ENCODE data around the gene EIF3D.
"Not testable (repeated sequence)": the region's sequence is repeated elsewhere in the genome, so short reads cannot be mapped to it uniquely, and the experiment has no call there.

The EIF3D gene

DNA sequence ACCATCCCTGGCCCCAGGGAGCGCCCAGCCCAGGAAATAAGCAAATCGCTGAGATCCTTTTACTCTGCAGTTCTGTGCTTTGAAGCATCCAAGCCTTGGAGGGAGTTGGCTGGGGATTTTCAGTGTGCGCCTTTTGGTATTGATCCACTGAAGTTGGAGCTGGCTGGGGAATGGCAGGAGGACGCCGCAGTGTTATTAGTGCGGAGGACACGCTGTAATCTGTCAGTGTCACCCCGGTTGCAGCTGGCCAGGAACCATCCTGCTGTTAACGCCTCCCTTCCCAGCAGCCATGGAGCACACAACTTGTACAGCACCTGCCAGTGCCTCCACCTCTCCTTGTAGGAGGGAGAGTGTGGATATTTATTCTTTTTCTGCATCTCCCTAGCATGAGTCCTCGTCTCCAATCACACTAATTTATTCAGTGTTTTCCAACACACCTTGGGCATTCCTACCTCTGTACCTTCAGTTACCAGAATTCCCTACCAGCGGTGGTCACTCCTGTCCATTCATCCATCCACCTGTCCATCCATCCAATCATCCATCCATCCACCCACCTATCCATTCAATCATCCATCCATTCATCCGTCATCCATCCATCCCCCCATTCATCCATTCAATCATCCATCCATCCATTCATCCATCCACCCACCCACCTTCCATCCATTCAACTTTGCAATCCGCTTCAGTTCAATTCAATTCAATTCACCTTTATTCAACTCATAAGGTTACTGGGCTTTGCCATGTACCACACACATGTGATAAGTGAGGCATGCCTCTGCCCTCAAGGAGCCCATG lies 21.9 kb upstream of the EIF3D start:
- DNase-seq (ENCODE audit: low read depth in 2 of 2): no peak

DNA sequence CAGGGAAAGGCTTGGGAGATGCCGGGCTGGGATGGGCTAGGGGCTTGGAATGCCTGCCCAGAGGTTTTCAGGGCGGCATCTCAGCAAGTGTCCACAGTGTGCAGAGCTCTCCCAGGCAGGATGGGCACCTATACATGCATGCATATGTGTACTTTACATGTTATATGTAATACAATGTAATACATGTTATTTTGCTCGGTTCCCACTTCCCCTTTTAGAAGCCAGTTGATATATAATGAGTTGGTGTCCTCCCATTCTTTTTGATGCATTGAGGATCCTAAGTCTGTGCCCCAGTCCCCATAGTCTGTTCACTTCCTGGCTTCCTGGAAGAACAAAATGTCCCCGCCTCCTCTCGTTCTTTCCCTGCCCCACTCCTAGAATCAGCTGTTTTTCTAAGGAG lies 20.1 kb upstream of the EIF3D start:
- DNase-seq (ENCODE audit: low read depth in 2 of 2): no peak

DNA sequence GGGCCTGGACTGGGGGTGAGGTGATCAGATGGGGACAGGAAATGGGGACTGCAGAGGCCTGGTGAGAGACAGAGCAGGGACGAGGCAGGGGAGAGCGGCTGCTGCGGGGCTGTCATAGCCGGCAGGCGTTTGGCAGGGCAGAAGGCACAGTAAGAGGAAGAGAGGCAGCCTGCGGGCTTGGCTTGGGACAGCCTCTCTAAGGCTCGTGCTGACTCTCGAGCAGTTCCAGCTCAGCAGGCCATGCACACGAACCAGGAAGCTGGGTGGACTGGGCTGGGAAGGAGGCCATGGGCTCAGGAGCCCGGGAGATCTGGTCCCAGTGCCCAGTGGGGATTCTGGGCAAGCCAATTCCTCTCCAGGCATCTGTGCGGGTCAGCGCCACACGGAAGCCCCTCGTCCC lies 19.6 kb upstream of the EIF3D start:
- DNase-seq (ENCODE audit: low read depth in 2 of 2): no peak

DNA sequence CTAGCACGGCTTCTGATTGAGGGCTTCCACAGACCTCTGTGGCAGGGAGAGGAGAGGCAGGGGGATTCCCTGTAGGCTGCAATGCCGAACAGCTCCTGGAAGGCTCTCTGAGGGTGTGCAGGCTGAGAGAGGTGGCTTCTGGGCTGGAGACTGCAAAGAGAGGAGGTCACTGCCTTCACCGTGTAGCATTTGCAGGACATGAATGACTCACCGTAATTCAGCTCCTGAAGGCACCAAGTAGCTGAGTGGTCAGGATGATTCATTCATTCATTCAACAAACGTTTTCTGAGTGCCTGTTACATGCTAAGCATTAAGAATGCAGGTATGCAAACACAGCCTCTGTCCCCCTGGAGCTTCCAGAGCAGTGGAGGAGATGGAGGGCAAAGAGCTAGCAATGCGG lies 18.0 kb upstream of the EIF3D start:
- no peak for DNase-seq (ENCODE audit: low read depth in 2 of 2)

DNA sequence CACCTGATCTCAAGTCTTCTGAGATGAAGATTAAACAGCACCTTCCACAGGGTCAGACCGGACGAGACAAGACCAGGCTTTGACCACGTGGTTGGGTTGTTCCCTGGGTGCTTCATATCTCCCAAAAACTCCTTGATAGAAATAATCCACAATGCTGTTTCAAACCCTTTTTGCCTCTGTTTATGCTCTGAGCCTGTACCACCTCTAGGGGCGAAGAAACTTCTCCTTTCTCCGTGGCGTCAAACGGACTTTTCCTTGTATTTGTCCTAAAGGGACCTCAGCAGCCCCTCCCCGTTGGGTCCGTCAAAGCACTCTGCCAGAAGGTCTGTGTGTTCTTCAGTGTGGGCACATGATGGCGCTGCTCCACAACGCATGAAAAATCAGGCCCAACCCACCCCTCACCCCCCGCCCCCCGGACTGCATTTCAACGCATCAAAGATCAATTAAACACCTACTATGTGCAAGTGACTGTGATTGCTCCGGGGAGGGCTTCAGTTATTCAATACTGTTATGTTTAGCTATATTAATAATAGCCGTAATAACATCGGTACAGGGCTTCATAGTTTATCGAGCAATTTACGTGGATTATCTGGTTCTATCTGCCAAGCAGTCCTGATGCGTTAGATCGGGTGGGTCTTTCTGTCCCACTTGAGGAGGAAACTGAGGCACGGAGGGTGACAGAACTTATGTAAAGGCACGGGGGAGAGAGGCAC lies 17.3 kb upstream of the EIF3D start:
- no peak for DNase-seq (ENCODE audit: low read depth in 2 of 2)

DNA sequence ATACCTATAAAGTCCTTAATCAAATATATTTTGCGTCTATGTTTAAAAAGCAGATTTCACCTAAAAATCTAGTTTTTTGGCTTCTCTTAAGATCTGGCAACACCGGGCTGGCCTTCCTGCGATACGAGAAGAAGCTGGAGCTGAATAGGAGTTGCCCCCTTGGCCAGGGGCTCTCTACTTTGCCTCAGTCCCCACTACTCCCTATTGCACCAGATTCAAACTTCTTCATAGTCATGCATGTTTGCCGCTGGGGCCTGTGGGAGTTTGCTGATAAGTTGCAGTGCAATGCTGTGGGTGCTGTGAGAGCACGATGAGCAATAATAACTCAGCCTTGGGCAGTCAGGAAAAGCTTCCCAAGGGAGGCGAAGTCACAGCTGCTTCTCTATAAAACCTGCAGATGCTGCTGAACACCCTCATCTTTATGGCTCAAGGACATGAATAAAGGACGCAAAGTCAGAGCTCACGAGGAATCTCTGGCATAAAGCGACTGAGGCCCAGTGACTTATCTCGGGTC lies 15.2 kb upstream of the EIF3D start:
- DNase-seq (ENCODE audit: low read depth in 2 of 2): no peak

DNA sequence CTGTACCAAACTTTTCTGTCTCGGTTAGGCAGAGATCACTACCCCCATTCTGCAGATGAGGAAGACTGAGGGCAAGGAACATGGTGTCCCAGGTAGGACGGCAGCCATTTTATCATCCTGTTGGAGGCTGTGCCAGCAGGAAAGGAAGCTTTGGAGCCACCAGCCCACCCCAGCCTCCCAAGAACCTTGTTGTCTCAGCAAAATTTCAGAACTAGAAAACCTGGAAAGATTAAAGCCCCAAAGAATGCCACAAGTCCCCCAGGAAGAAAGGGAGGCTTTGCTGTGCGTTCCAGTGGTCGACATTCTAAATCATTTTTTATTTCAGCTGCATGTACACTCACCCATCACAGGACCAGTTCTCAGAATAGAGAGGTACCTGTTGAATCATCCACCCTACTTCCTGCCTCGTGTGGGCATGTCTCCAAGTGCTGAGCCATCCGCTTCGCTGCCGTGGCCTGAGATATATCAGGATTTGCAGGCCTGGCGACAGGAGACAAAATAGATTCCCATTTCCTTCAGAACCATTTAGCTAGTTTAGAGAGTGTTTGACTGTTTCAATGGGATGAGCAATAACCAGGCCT lies 13.0 kb upstream of the EIF3D start:
- DNase-seq (ENCODE audit: low read depth in 2 of 2): peak; percentile 79 to 81

DNA sequence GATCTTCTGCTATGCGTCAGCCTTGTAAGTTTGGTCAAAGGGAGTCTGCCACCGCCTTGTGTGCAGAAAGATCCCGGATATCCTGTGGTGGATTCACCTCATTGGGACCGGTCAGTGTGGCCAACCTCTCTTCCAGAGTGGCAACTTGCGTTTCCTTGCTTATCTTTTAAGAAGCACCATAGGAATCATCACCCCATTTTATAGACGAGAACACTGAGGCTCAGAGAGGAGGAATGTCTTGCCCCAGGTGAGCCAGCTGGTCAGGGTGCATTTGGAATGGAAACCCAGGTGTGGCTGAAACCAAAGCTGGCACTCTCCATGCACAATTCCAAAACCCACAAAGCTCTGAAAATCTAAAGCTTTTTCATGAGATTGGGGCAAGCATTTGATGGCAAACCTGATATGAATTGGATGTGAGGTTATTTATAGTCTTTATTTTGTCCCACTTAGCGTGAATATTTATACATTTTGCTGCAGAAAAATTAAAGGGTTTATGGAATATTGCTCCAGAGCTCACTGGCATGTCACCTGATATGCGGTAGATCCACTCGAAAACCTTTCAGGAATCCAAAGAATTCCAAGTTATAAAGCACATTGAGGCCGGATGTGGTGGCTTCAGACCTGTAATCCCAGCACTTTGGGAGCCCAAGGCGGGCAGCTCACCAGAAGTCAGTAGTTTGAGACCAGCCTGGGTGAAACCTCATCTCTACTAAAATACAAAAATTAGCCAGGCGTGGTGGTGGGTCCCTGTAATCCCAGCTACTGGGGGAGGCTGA lies 12.1 kb upstream of the EIF3D start:
- no peak for DNase-seq (ENCODE audit: low read depth in 2 of 2)

DNA sequence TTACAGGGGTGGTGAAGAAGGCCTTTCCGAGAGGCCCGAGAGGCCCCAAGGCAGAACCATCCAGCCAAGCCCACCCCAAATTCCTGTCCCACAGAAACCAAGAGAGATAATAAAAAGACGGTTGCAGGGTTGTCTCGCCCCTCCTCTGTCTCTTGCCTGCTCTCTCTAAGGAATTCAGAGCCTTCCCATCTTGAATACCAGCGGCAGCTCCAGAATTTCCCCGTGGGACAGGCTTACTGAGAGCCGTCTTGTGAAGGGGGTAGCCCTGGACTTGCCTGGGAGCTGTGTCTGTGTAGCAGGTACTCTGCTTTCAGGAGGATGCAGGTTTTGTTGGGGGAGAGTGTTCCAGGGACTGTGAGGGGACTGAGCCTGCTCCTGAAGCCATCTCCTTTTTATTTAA lies 9.6 kb upstream of the EIF3D start:
- DNase-seq (ENCODE audit: low read depth in 2 of 2): no peak

DNA sequence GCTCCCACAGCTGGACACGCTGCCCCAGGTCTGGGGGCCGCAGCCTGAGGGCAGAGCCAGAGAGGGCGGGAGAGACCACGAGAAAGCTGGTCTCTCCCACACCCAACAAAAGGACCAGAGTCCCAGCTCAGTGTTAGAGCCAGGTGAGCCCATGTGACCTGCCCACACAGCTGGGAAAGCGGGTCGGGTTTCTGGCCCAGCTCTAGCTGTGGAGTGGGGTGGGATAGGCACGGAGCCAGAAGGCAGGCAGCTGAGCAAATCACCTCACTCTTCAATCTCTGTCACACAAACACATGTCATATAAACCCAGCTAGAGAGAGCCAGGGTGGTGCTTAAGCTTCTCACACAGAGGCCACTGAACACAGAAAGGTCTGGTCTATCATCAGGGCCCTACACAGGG lies 7.8 kb upstream of the EIF3D start:
- no peak for DNase-seq (ENCODE audit: low read depth in 2 of 2)

DNA sequence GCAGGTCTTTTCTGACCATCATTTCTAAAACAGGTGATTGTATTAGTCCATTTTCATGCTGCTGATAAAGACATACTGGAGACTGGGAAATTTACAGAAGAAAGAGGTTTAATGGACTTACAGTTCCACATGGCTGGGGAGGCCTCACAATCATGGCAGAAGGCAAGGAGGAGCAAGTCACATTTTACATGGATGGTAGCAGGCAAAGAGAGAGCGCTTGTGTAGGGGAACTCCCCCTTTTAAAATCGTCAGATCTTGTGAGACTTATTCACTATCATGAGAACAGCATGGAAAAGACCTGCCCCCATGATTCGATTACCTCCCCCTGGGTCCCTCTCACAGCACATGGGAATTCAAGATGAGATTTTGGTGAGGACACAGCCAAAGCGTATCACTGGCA lies 4.4 kb upstream of the EIF3D start:
- not testable (repeated sequence) for DNase-seq (ENCODE audit: low read depth in 2 of 2)

DNA sequence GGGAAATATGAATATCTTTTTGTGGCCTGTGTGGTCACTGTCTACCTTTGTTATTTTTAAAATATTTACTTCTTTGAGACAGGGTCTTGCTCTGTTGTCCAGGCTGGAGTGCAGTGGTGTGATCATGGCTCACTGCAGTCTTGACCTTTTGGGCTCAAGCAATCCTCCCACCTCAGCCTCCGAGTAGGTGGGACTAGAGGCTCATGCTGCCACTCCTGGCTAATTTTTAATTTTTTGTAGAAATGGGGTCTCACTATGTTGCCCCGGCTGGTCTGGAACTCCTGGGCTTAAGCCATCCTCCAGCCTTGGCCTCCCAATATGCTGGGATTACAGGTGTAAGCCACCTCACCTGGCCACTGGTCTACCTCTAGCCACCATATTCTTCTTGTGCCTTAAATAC lies 3.5 kb upstream of the EIF3D start:
- no peak for DNase-seq (ENCODE audit: low read depth in 2 of 2)

DNA sequence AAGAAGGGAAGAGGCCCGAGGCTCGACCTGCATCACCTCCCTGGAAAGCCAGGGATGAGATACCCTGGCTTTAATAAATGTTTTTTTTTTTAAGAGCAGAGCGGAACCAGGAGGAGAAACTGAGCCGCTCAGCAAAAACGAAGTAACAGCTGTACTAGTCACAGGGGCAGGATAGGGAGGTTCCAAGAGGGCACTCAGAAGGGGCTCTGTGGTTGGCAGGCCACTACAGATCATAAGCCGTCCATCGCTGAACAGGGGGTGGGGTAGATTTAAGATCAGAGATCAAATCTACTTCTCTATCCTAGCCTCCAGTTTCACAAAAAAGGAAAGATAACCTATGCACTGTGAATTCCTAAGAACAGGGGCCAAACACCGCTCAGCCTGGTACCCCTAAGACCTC lies 625 bp downstream of the EIF3D start:
- DNase-seq (ENCODE audit: low read depth in 2 of 2): no peak

DNA sequence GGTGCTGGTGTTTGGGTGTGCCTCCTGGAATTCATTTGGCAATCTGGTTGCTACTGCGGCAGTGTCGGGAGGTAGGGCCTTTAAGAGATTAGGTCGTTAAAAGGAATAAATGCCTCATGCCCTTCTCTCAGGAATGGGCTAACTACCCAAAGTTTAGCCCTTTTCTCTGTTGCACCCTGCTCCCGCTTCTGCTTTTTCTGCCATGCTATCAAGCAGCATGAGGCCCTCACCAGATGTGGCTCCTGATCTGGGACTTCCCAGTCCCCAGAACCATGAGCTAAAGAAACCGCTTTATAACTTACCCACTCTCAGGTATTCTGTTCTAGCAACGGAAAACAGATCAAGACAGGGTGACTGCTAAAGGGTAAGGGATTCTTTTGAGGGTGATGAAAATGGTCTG lies 6.3 kb downstream of the EIF3D start:
- no peak for DNase-seq (ENCODE audit: low read depth in 2 of 2)

DNA sequence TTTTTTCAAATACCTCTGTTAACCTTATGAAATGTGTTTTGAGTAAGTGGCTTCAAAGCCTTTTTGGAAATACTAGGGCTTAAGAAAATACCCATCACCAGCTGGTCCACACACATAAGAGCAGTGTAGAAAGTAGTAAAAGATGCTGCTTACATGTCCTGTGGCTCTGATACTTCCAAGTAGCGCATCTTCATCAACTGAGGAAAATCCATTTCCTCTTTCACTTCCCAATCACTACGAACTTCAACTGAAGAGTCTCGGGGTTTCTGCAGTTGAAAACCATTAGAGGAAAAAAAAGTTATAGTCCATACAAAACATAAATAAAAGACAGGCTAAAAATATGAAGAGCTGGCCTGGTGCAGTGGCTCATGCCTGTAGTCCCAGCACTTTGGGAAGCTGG lies 8.5 kb downstream of the EIF3D start:
- no peak for DNase-seq (ENCODE audit: low read depth in 2 of 2)

DNA sequence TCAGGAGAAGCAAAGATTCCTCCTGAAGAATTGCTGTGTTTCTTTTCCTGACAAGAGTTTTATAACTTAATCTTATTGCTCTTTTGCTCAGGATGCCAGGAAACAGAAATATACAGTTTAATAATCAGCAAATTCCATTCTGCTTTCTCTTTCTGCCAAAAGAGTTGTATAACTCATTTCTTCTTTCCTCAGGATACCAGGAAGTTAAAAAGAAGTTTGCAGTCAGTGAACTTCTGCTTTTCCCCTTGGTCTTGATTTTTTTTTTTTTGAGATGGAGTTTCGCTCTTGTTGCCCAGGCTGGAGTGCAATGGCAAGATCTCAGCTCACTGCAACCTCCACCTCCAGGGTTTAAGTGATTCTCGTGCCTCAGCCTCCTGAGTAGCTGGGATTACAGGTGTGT lies 9.1 kb downstream of the EIF3D start:
- not testable (repeated sequence) for DNase-seq (ENCODE audit: low read depth in 2 of 2)

DNA sequence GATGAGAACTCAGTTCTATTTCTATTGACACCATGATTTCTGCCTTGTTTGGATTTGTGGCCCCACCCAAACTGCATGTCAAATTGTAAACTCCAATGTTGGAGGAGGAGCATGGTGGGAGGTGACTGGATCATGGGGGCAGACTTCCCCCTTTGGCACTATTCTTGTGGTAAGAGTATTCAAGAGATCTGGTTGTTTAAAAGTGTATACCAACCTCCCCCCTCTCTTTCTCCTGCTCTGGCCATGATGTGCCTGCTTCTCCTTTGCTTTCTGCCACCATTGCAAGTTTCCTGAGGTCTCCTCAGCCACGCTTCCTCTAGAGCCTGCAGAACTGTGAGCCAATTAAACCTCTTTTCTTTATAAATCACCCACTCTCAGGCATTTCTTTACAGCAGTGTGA lies 14.2 kb downstream of the EIF3D start:
- DNase-seq (ENCODE audit: low read depth in 2 of 2): no peak

DNA sequence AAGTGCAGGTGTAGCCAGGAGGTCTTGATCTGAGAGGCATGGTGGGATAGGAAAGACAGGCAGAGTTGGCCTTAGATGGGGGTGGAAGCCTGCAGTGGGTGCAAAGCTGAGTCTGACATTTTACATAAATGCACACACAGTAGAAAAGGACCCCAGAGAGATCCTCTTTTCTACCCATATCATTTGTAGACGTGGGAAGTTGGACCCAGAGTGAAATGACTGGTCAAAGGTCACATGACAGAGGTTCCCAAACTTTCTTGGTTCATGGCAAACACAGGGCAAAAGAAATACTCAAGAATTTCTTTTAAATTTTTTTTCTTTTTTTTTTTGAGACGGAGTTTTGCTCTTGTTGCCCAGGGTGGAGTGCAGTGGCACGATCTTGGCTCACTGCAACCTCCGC lies 16.0 kb downstream of the EIF3D start:
- no peak for DNase-seq (ENCODE audit: low read depth in 2 of 2)

DNA sequence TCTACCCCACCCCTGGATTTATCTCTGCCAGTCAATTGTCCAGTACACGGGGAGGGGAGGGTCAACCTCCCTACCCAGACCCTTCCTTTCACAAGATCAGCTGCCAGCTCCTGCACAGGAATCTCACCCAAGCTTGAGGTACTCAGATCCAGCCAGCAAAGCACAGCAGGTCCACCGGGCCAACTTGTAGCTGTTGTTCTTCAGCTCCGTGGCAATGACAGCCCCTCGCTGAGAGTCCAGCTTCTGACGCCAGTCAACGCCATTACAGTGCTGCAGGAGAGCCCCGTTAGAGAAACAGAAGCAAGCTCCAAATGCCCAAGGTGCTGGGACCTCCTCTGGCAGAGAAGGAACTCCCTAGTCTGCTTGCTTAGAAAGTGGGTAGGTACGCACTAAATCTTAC lies 16.6 kb downstream of the EIF3D start:
- no peak for DNase-seq (ENCODE audit: low read depth in 2 of 2)

DNA sequence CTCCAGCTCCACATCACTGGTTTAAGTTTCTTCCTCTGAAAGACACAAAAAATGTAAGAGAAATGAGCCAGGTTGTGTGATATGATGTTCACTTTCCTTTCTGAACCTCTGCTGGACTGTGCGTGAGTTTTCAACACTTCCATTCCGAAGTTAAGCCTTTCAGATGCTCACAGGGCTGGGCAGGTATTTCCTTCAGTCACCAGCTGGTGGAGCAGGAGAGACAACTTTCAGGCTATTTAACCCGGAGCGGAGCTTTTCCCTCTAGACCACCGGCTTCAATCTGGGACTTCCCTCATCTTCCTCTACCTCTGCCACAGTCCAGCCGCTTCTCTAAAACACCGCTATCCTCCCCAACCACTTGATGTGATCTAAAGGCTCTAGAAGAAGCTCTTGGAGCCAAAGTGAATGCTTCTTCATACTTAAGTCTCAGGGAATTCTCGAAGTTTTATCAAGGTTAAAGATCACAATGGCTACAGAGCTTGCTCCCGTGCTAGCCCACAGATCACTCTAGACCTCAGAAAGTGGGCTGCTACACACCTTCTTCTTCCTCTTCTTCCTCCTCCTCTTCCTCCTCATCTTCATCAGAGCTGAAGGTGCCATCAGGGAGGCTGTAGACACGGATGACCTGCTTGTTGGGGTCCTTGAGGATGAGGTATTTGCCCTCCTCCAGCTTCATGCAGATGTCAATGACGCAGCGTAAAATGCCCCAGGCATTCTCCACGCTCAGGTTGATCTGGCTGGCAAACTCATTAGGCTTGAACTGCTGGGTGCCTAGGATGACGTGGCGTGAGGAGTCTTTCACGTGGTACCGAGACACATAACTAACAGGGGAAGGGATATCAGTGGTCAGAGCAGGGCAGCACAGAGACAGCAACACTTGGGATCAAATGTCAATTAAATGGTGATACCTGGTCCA lies 17.7 kb downstream of the EIF3D start:
- DNase-seq (ENCODE audit: low read depth in 2 of 2): no peak

DNA sequence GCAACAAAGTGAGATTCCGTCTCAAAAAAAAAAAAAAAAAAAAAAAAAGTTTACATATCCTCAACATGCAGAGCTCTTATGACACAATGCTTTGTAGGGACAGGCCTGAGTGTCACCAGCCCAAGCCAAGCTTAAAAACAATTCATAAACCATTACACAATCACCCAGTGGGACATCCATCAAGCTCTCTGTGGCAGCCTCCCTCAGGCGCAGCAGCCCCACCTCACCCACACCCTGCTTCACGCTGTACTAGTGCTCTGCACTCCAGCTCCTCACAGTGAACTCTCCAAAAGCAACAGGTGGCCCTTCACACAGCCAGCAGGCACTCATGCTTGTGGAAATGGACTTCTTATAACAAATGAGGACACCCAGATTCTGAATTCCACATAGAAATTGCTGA lies 18.6 kb downstream of the EIF3D start:
- DNase-seq (ENCODE audit: low read depth in 2 of 2): no peak

Data from fibroblast of skin of left biceps (primary cell).